K562 (cell line): ENCODE data around the gene HGFAC. TPM values are rescaled to one million over a fixed set of nuclear protein-coding genes. Genes with fewer than 3 reads are reported as not detected.

ENCODE experiments used
- ATAC-seq: fragments of 200-7000 bp; cut with Tn5 transposase; 3 replicates; pipeline ENCODE4 v1.9.1; 2020; ENCODE audit warnings: moderate library complexity
- BruUV-seq: library from RNA; stranded (reverse); fragments of 400-500 nt; replicated peaks from 2 replicates; lab custom pipeline; 2021; lab: Mats Ljungman, UMichigan
- CTCF ChIA-PET: fragments of 300-600 bp; formaldehyde crosslinking; extraction: SDS; loops from one replicate; lab custom pipeline; 2021; ENCODE audit warnings: low intra/inter-chr PET ratio; lab: Yijun Ruan, JAX
- POLR2A ChIA-PET: fragments of 300-600, 350-650 bp; sonication (Branson Sonifier 250); formaldehyde crosslinking; extraction: SDS; loops from one replicate; lab custom pipeline; 2021; ENCODE audit warnings: antibody characterized with exemption, inconsistent platforms; lab: Yijun Ruan, JAX
- DNase-seq, 4 experiments: peaks; one replicate each; pipeline versions ENCODE4 v3.0.0 to v3.0.0-alpha.2; 2011 to 2018; ENCODE audit warnings: low spot score in 3 of 4, mixed read lengths in 3 of 4; ENCODE audit errors: extremely low read depth in 1 of 4
- FAIRE-seq: peaks from 2 replicates; lab custom pipeline; 2011; peaks lifted over from hg19 to GRCh38; lab: Jason Lieb, UNC
- H2AFZ ChIP-seq: 2 replicates; pipeline ENCODE4 v1.6.0; 2011; ENCODE audit warnings: low read depth, low read length, control low read depth, inconsistent platforms
- H3K27ac ChIP-seq: fragments of 200-600 bp; 3 replicates; pipeline ENCODE4 v1.8.0; 2011; ENCODE audit warnings: low read depth, mild to moderate bottlenecking, control low read depth, inconsistent platforms, low read length, moderate library complexity, mixed read lengths; ENCODE audit errors: extremely low read depth
- H3K27me3 ChIP-seq, 2 experiments: fragments of 300-600 bp in 1 of 2; 2 replicates in 1 of 2; 3 replicates in 1 of 2; pipeline versions ENCODE4 v1.6.0 to v1.8.0; 2011; ENCODE audit warnings: inconsistent platforms in 2 of 2, low read length in 2 of 2, mild to moderate bottlenecking in 1 of 2, mixed read lengths in 1 of 2, moderate library complexity in 1 of 2; ENCODE audit not compliant: control insufficient read depth in 2 of 2, insufficient read depth in 2 of 2
- H3K36me3 ChIP-seq: fragments of 300-600 bp; 3 replicates; pipeline ENCODE4 v1.8.0; 2011; ENCODE audit warnings: mild to moderate bottlenecking, low read length, inconsistent platforms; ENCODE audit not compliant: control insufficient read depth, insufficient read depth
- H3K4me1 ChIP-seq, 2 experiments: fragments of 200-600 bp in 1 of 2; replicated peaks in 1 of 2; 2 replicates in 1 of 2; 3 replicates in 1 of 2; pipeline versions ENCODE4 v1.5.1 to v1.8.0; 2011; ENCODE audit warnings: inconsistent platforms in 2 of 2, low read length in 2 of 2, mild to moderate bottlenecking in 1 of 2, mixed read lengths in 1 of 2, moderate library complexity in 1 of 2; ENCODE audit not compliant: control insufficient read depth in 2 of 2, insufficient read depth in 2 of 2
- H3K4me2 ChIP-seq: 2 replicates; pipeline ENCODE4 v1.6.1; 2011; ENCODE audit warnings: low read length, control low read depth, inconsistent platforms, mixed read lengths; ENCODE audit not compliant: insufficient read depth
- H3K4me3 ChIP-seq: fragments of 200-600 bp; sonication (generic), shearing (Covaris generic); 2 replicates; pipeline ENCODE4 v1.5.1; 2016; ENCODE audit warnings: control low read depth, inconsistent platforms
- H3K79me2 ChIP-seq: fragments of 200-600 bp; 3 replicates; pipeline ENCODE4 v1.8.0; 2011; ENCODE audit warnings: low read length, inconsistent platforms; ENCODE audit not compliant: control insufficient read depth, insufficient read depth
- H3K9ac ChIP-seq, 2 experiments: 2 replicates each; pipeline versions ENCODE4 v1.6.0 to v1.6.1; 2011; ENCODE audit warnings: low read depth in 2 of 2, low read length in 2 of 2, control low read depth in 1 of 2, inconsistent platforms in 1 of 2, mild to moderate bottlenecking in 1 of 2, mixed read lengths in 1 of 2; ENCODE audit not compliant: insufficient read depth in 1 of 2
- H3K9me1 ChIP-seq: one replicate; pipeline ENCODE4 v1.6.0; 2011; ENCODE audit warnings: inconsistent platforms, mild to moderate bottlenecking, low read length, moderate library complexity; ENCODE audit not compliant: control insufficient read depth, insufficient read depth
- H3K9me3 ChIP-seq: replicated peaks from 2 replicates; pipeline ENCODE4 v1.5.1; 2011; ENCODE audit warnings: low read depth, low read length, inconsistent platforms; ENCODE audit not compliant: control insufficient read depth, insufficient read depth
- H4K20me1 ChIP-seq: replicated peaks from 2 replicates; pipeline ENCODE4 v1.6.1; 2011; ENCODE audit warnings: low read length, inconsistent platforms, mixed read lengths; ENCODE audit not compliant: control insufficient read depth, insufficient read depth
- HDAC3 ChIP-seq: fragments of 450-650 bp; IDR thresholded peaks from 2 replicates; pipeline ENCODE4 v1.6.1; 2018; ENCODE audit warnings: borderline replicate concordance, mild to moderate bottlenecking, moderate library complexity; ENCODE audit not compliant: partially characterized antibody
- OTX1 ChIP-seq: fragments of 450-650 bp; formaldehyde crosslinking; IDR thresholded peaks from 2 replicates; pipeline ENCODE4 v1.4.0; 2022; ENCODE audit warnings: mild to moderate bottlenecking
- RBM25 ChIP-seq: fragments of 200-400 bp; formaldehyde crosslinking; IDR thresholded peaks from 2 replicates; pipeline ENCODE4 v1.6.1; 2018; ENCODE audit warnings: low read length, low read depth, moderate library complexity; ENCODE audit not compliant: severe bottlenecking
- RNF219 ChIP-seq: fragments of 250-450 bp; sonication (Bioruptor Pico); IDR thresholded peaks from 2 replicates; pipeline ENCODE4 v1.5.0; 2022; ENCODE audit warnings: mild to moderate bottlenecking
- ZBTB26 ChIP-seq: fragments of 450-650 bp; formaldehyde crosslinking; IDR thresholded peaks from 2 replicates; pipeline ENCODE4 v1.4.0; 2022; ENCODE audit warnings: missing genetic modification characterization
- ZNF717 ChIP-seq: fragments of 250-450 bp; sonication (Bioruptor Pico); IDR thresholded peaks from 2 replicates; pipeline ENCODE4 v1.5.0; 2021
- ZNF740 ChIP-seq, 3 experiments: fragments of 200-800 bp in 1 of 3; sonication (Bioruptor generic) in 1 of 3; sonication (generic) in 1 of 3; formaldehyde crosslinking in 1 of 3; IDR thresholded peaks; 2 replicates each; pipeline versions ENCODE4 v1.6.1 to v1.8.0; 2016 to 2022; ENCODE audit warnings: mild to moderate bottlenecking in 2 of 3, missing compliant biosample characterization in 2 of 3, missing genetic modification characterization in 2 of 3, missing genetic modification reagents in 1 of 3
- WGBS: fragments of 100-300 bp; shearing (Covaris generic); methylation state at CpG from one replicate; pipeline ENCODE4 v1.1.6; 2016; ENCODE audit warnings: low coverage, mixed read lengths; ENCODE audit not compliant: insufficient coverage; ENCODE audit errors: missing lambda C conversion rate; 5-methylcytosine and 5-hydroxymethylcytosine counted together
- in situ Hi-C: fragments of 300-500 bp; cut with MboI; formaldehyde crosslinking; loops from 4 replicates; pipeline ENCODE4 v1.15.0; 2018; ENCODE audit warnings: inconsistent platforms, mixed read lengths
- intact Hi-C: fragments of 100-400 bp; cut with micrococcal nuclease; formaldehyde crosslinking; loops from 2 replicates; pipeline ENCODE4 v1.14.2; 2022
- polyA plus RNA-seq, 8 experiments: library from polyadenylated mRNA; depleted of rRNA in 4 of 8; stranded (reverse) in 5 of 8; unstranded in 3 of 8; fragments of >200 nt; fragmentation: Nextera tagmentation in 2 of 8; fragmentation: Illumina TruSeq in 1 of 8; extraction: Ambion mirVana in 2 of 8; extraction: Trizol in 1 of 8; gene quantifications; 2 replicates each; pipeline versions ENCODE4 v1.2.1 to v1.2.3, GENCODE V29; 2011 to 2014; ENCODE audit warnings: inconsistent platforms in 1 of 8, missing spikeins in 1 of 8
- total RNA-seq, 7 experiments: library from RNA; depleted of rRNA in 6 of 7; stranded (reverse); fragments of >200 nt in 6 of 7; fragmentation: Illumina TruSeq in 2 of 7; extraction: Trizol in 2 of 7; gene quantifications; 2 replicates each; pipeline versions ENCODE4 v1.2.1 to v1.2.3, GENCODE V29; 2011 to 2021; ENCODE audit warnings: low replicate concordance in 1 of 7
- TF ChIP-seq, protein P1 (sequence below): fragments of 450-650 bp; IDR thresholded peaks from 2 replicates; pipeline ENCODE4 v1.6.1; 2016; ENCODE audit warnings: mild to moderate bottlenecking

Gene HGFAC
- total and polyA plus RNA-seq, 9 of the 15 experiments (the other 6 are each of a cell fraction or from before 2014, with no cell fraction given) = 0.13 TPM; not detected in 8

DNA sequence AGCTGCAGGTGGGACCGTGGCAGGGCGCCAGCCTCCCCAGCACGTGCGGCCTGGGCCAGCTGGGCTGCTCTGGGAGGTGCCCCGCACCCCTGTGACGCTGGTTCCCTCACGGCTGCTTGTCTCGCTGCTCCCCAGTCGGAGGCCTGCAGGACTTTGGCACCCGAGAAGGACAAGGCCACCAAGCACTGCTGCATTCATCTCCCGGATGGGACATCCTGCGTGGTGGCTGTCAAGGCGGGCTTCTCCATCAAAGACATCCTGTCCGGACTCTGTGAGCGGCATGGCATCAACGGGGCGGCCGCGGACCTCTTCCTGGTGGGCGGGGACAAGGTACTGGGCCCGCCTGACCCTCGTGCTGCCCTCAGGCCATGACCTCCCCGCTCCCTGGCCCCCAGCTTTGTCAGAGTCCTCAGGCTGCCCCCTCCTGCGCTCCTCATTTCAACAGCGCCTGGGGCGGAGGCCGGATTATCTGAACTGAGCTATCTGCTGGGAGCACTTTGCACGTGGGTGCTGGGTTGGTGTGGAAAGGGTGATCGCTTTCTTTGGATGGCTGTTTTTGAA, 19.4 kb upstream of the HGFAC start:
- ChIA-PET POLR2A (interaction anchor here (0.6 kb wide), 1 partner anchor 448 kb away, joined by 3 read pairs; no protein-coding TSS in a partner anchor), CTCF (no interaction called here)
- Histone ChIP-seq H3K9ac (no peak overlapping the region), H3K27me3 (peaks cover 0 to 26% of the 10 kb centered on the region in 2 experiments; a peak in 2 of 5 replicates), H3K27ac (no peak overlapping the region), H4K20me1 (0 out of 2 replicates have a peak, but pooled peaks cover 8% of the 10 kb centered on the region), H3K4me2 (no peak overlapping the region), H3K9me3 (no peaks in the 10 kb centered on the region), H3K4me1 (peaks cover 0 to 24% of the 10 kb centered on the region in 2 experiments; a peak in 1 of 5 replicates), H3K36me3 (no peaks in the 10 kb centered on the region), H3K9me1 (no peaks in the 10 kb centered on the region), H2AFZ (no peak overlapping the region), H3K4me3 (no peak overlapping the region), H3K79me2 (no peaks in the 10 kb centered on the region)
- TF ChIP-seq, protein P1, sequence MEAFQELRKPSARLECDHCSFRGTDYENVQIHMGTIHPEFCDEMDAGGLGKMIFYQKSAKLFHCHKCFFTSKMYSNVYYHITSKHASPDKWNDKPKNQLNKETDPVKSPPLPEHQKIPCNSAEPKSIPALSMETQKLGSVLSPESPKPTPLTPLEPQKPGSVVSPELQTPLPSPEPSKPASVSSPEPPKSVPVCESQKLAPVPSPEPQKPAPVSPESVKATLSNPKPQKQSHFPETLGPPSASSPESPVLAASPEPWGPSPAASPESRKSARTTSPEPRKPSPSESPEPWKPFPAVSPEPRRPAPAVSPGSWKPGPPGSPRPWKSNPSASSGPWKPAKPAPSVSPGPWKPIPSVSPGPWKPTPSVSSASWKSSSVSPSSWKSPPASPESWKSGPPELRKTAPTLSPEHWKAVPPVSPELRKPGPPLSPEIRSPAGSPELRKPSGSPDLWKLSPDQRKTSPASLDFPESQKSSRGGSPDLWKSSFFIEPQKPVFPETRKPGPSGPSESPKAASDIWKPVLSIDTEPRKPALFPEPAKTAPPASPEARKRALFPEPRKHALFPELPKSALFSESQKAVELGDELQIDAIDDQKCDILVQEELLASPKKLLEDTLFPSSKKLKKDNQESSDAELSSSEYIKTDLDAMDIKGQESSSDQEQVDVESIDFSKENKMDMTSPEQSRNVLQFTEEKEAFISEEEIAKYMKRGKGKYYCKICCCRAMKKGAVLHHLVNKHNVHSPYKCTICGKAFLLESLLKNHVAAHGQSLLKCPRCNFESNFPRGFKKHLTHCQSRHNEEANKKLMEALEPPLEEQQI = no peak
- TF ChIP-seq HDAC3 = no peak
- TF ChIP-seq OTX1 = no peak
- no peak for TF ChIP-seq ZBTB26 (CRISPR knock-in tag)
- no peak for TF ChIP-seq ZNF717 (CRISPR knock-in tag)
- TF ChIP-seq ZNF740 (CRISPR knock-in tag; IDR thresholded peaks at IDR 0.05) = no peak
- TF ChIP-seq ZNF740 (tag; IDR thresholded peaks at IDR 0.05) = no peak
- TF ChIP-seq RNF219 (CRISPR knock-in tag) = no peak
- no peak for TF ChIP-seq RBM25
- BruUV-seq = no TSS peak
- 27% methylated on average over 16 of the region's 29 CpGs for WGBS
- no peak for DNase-seq
- FAIRE-seq = no peak
- in situ Hi-C loops = no loop called here
- intact Hi-C loops = no loop called here
- no peak for ATAC-seq
